Prostate gland (tissue), 2 donors: ENCODE data around the gene EIF3K. TPM values are rescaled to one million over a fixed set of nuclear protein-coding genes. Genes with fewer than 3 reads are reported as not detected.

Experiments used
- DNase-seq: peaks from one replicate; pipeline ENCODE4 v3.0.0-alpha.2; 2019; ENCODE audit warnings: low spot score
- H3K27ac ChIP-seq, 2 donors: fragments of 200-600 bp; sonication (generic); 2 replicates each; pipeline ENCODE4 v1.5.1; 2017 to 2019
- H3K27me3 ChIP-seq: fragments of 200-600 bp; sonication (generic); replicated peaks from 2 replicates; pipeline ENCODE4 v1.5.1; 2019; ENCODE audit not compliant: insufficient read depth
- H3K36me3 ChIP-seq, 2 donors: fragments of 200-600 bp; sonication (generic); 1 replicate in 1 of 2; 2 replicates in 1 of 2; pipeline versions ENCODE4 v1.5.1 to v1.8.1; 2017 to 2019
- H3K4me1 ChIP-seq: fragments of 200-600 bp; sonication (generic); replicated peaks from 2 replicates; pipeline ENCODE4 v1.5.1; 2019
- H3K4me3 ChIP-seq, 2 donors: fragments of 200-600 bp; sonication (generic); 2 replicates each; pipeline ENCODE4 v1.5.1; 2017 to 2019
- H3K9me3 ChIP-seq: fragments of 200-600 bp; sonication (generic); 2 replicates; pipeline ENCODE4 v1.5.1; 2017
- CTCF ChIP-seq, 4 experiments: fragments of 200-600 bp in 2 of 4; fragments of 450-650 bp in 2 of 4; sonication (generic) in 2 of 4; IDR thresholded peaks; 1 replicate in 3 of 4; 2 replicates in 1 of 4; pipeline ENCODE4 v1.5.1; 2016 to 2019; ENCODE audit warnings: antibody characterized with exemption in 4 of 4, mild to moderate bottlenecking in 2 of 4, moderate library complexity in 2 of 4
- POLR2A ChIP-seq: fragments of 450-650 bp; IDR thresholded peaks from one replicate; pipeline ENCODE4 v1.6.1; 2016; ENCODE audit warnings: antibody characterized with exemption, mild to moderate bottlenecking
- POLR2AphosphoS5 ChIP-seq: sonication (generic); formaldehyde crosslinking; IDR thresholded peaks from one replicate; pipeline ENCODE4 v1.6.1; 2017; ENCODE audit warnings: antibody characterized with exemption
- WGBS: methylation state at CpG from one replicate; pipeline ENCODE4 v1.1.5; 2018; 5-methylcytosine and 5-hydroxymethylcytosine counted together
- intact Hi-C: fragments of 100-400 bp; cut with DNase I; formaldehyde crosslinking; loops from one replicate; pipeline ENCODE4 v1.14.2; 2022
- total RNA-seq, 2 donors: library from RNA; depleted of rRNA; stranded (reverse); fragments of >200 nt; gene quantifications; one replicate each; pipeline ENCODE4 v1.1.0, GENCODE V29; 2016

Gene EIF3K
- total RNA-seq, 2 donors from 2014 or later = 368 to 618 TPM

- peaks cover 24% of the 10 kb centered on the region for H3K4me1 ChIP-seq
- no peak for DNase-seq
- no peak overlapping the region for H3K4me3 ChIP-seq
- H3K27me3 ChIP-seq = no peaks in the 10 kb centered on the region
- H3K9me3 ChIP-seq = no peaks in the 10 kb centered on the region
- 38% methylated on average over 8 of the region's 8 CpGs for WGBS
- H3K27ac ChIP-seq = peak overlapping the region; percentile 89 to 95
- intact Hi-C loops = no loop called here
- TF ChIP-seq CTCF (IDR thresholded peaks at IDR 0.05) = no peak
- no peaks in the 10 kb centered on the region for H3K36me3 ChIP-seq
Observed at GRCh38 chr19:38657633-38658222, 38.7 kb downstream of the EIF3K start.

- TF ChIP-seq POLR2A (no peak), CTCF (IDR thresholded peaks at IDR 0.05) (no peak), POLR2AphosphoS5 (peak; percentile 99)
- Histone ChIP-seq H3K9me3 (no peaks in the 10 kb centered on the region), H3K4me3 (peak overlapping the region in 1 of 2 donors; percentile 6), H3K27me3 (no peaks in the 10 kb centered on the region), H3K36me3 (no peaks in the 10 kb centered on the region), H3K27ac (peak overlapping the region; percentile 89 to 95), H3K4me1 (peaks cover 27% of the 10 kb centered on the region)
- intact Hi-C loops = no loop called here
- 24% methylated on average over 15 of the region's 15 CpGs for WGBS
- DNase-seq = peak; percentile 91
Observed at GRCh38 chr19:38658462-38659306, 39.7 kb downstream of the EIF3K start.

GRCh38 chr19:38660724-38661123 lies 41.7 kb downstream of the EIF3K start:
- peak overlapping the region; percentile 89 to 95 for H3K27ac ChIP-seq
- no peaks in the 10 kb centered on the region for H3K36me3 ChIP-seq
- H3K4me3 ChIP-seq = no peak overlapping the region
- 58% methylated on average over 9 of the region's 9 CpGs for WGBS
- H3K9me3 ChIP-seq = no peaks in the 10 kb centered on the region
- H3K27me3 ChIP-seq = no peaks in the 10 kb centered on the region
- DNase-seq = no peak
- TF ChIP-seq POLR2A (no peak), CTCF (IDR thresholded peaks at IDR 0.05) (no peak), POLR2AphosphoS5 (no peak)
- H3K4me1 ChIP-seq = peaks cover 46% of the 10 kb centered on the region
- intact Hi-C loops = no loop called here

- intact Hi-C loops = no loop called here
- no peak for DNase-seq
- Histone ChIP-seq H3K27me3 (no peaks in the 10 kb centered on the region), H3K27ac (peak overlapping the region; percentile 89 to 95), H3K9me3 (no peaks in the 10 kb centered on the region), H3K4me3 (no peak overlapping the region), H3K36me3 (no peaks in the 10 kb centered on the region), H3K4me1 (peaks cover 48% of the 10 kb centered on the region)
- 29% methylated on average over 7 of the region's 7 CpGs for WGBS
- TF ChIP-seq CTCF (IDR thresholded peaks at IDR 0.05) (no peak), POLR2A (no peak), POLR2AphosphoS5 (no peak)
Observed at GRCh38 chr19:38661136-38661535, 42.1 kb downstream of the EIF3K start.

GRCh38 chr19:38661996-38662395 lies 43.0 kb downstream of the EIF3K start:
- peak; percentile 89 for DNase-seq
- H3K4me1 ChIP-seq = peaks cover 56% of the 10 kb centered on the region
- 24% methylated on average over 1 of the region's 1 CpG for WGBS
- H3K27ac ChIP-seq = peak overlapping the region; percentile 89 to 95
- TF ChIP-seq POLR2AphosphoS5 = peak; percentile 96
- no peak for TF ChIP-seq CTCF (IDR thresholded peaks at IDR 0.05)
- peak; percentile 65 for TF ChIP-seq POLR2A
- no peak overlapping the region for H3K4me3 ChIP-seq
- H3K9me3 ChIP-seq = no peaks in the 10 kb centered on the region
- no peaks in the 10 kb centered on the region for H3K27me3 ChIP-seq
- intact Hi-C loops = no loop called here
- H3K36me3 ChIP-seq = no peaks in the 10 kb centered on the region
